HG03095 (cell line): ENCODE results near the gene CDHR1.
A peak's percentile ranks its signal among the peaks of the same experiment; 100 is the strongest.
"Not testable (repeated sequence)": the region's sequence is repeated elsewhere in the genome, so short reads cannot be mapped to it uniquely, and the experiment has no call there.

ENCODE experiments used
- ATAC-seq: cut with Tn5 transposase; IDR thresholded peaks from one replicate; pipeline ENCODE4 v1.9.1; 2021; ENCODE audit warnings: moderate library complexity; ENCODE audit not compliant: unreplicated experiment

CDHR1 gene

DNA sequence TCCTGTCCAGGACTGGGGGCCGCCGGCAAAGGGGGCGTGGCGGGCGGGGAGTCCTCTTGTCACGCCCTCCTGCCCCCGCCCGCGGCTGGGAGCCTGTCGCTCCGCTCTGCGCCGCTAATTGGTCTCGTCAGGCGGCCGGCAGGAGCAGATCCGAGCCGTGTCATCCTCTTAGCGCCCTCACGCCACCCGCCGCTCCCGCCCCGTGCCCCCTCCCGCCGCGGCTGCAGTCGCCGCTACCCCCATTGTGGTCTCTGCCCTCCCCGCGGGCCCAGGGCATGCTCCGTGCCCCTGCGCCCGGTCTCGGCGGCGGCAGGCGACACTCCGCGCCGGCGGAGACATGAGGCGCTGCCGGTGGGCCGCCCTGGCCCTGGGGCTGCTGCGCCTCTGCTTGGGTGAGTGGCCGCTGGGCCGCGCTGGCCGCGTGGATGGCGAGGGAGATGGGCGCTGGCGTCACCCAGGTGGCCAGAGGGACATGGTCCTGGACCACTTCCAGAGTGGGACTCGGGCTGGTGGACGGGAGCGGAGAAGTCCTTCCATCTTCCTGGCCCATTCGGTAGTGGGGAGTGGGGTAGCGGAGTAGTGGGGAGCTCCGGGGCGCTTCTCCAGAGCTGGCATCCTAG is at the start of gene CDHR1:
Gene CDHR1 (plus strand): TSS at position 114 of the 620 bp plus-strand sequence. CDS start 224 bp downstream, at position 338.
- ATAC-seq: peak; percentile 85

DNA sequence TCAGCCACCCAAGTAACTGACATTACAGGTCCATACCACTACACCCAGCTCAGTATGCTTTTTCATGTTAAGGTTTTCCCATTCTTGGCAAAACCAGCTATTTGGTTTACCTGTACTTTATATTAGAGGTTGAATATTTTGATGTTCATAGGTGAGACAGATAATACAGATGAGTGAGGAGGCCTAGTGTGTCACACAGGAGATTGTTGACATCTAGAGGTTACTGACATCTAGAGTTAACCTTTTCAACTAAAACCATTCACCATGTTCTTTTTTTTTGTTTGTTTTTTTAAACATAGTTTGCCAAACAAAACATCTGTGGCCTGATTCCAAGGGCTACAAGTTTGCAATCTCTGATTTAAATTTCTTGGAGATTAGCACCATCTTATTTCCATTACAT is 47.0 kb upstream of the CDHR1 start:
- ATAC-seq: no peak

DNA sequence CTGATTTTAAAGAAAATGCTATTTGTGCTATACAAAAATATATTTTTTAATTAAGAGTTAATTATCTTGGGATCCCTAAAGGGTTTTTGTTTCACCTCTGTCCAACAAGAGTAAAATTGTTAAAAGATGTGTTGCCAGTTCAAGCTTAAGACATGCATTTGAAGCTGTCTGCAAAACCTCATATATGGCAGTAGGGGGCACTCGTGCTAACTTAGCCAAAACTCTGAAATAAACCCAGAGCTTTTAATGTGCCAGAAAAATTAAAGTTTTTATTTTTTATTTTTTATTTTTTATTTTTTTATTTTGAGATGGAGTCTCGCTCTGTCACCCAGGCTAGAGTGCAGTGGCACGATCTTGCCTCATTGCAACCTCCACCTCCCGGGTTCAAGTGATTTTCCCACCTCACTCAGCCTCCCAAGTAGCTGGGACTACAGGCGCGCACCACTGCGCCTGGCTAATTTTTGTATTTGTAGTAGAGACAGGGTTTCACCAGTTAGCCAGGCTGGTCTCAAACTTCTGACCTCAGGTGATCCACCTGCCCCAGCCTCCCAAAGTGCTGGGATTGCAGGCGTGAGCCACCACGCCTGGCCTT is 46.2 kb upstream of the CDHR1 start:
- ATAC-seq: not testable (repeated sequence)

DNA sequence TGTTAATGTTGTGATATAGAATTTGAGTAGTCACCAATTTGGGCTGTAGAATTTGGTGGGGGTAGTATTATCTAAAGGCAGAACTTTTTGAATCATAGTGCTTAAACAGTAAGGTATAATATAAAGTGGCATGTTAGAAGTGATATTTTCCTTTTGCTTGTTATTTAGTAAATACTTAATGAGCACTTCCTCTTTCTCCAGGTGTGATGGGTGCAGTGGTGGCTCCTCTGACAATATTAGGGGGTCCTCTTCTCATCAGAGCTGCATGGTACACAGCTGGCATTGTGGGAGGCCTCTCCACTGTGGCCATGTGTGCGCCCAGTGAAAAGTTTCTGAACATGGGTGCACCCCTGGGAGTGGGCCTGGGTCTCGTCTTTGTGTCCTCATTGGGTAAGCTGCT is 44.5 kb upstream of the CDHR1 start:
- ATAC-seq: no peak

DNA sequence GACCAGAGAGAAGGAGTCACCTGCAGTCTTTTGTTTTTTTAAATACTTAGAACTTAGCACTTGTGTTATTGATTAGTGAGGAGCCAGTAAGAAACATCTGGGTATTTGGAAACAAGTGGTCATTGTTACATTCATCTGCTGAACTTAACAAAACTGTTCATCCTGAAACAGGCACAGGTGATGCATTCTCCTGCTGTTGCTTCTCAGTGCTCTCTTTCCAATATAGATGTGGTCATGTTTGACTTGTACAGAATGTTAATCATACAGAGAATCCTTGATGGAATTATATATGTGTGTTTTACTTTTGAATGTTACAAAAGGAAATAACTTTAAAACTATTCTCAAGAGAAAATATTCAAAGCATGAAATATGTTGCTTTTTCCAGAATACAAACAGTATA is 41.6 kb upstream of the CDHR1 start:
- ATAC-seq: no peak

DNA sequence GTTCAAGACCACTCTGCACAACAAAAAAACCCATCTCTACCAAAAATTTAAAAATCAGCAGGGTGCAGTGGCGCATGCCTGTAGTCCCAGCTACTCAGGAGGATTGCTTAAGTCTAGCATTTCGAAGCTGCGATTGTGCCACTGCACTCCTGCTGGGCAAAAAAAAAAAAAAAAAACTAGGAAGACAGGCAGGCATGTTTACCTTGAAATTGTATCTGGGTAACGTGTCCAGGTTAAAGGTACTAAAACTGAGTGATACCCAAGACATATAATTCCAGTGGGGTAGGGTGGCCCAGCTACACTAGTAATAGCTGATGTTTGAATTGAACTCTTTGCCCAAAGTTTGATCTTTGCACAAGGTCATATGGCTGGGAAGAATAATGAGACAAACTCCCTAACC is 38.8 kb upstream of the CDHR1 start:
- ATAC-seq: no peak

DNA sequence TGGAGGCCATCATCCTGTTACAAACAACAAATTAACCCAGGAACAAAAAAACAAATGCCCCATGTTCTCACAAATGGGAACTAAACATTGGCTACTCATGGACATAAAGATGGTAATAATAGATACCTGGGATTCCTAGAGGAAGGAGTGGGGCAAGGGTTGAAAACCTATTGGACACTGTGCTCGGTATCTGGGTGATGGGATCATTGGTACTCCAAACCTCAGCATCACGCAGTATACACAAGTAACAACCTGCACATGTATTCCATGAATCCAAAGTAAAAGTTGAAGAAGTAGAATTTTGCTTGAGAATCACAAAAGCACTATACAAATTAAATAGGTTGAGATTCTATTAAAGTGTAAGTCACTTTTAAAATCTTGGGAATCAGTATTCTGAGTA is 38.3 kb upstream of the CDHR1 start:
- no peak for ATAC-seq

DNA sequence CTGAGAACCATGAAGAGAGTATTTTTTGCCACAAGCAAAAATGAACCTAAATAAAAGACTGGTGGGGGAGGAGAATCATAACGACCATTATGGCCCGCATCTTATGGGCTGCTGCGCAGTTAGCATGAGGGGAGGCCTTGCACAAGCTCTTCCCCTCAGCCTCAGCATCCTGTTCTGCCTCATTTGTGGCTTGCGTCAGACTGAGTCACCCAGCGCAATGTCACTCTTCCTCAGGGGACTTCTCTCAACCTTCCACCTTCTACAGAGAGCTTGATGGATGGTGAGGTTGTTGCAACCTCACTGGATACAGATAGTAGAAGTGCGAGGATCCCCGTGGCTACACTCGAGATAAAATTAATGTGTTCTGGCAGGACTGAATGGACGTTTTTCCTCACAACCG is 37.6 kb upstream of the CDHR1 start:
- peak; percentile 50 for ATAC-seq

DNA sequence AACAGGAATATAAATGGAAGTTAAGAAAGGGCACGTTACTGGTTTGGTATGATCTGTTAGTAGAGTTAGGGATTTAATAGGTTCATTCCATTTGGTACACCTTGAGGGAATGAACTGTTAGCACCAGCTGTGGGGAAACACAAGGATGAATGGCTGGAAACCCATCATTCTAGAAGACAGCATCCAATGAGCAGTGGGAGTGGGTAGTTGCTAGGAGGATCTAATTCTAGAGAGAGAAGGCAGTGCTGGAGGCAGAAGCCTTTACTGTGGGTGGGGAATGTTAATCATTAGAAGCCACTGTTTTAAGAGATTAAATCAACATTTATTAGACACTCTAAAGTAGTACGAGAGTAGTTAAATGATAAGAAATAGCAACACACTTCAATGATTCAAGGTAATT is 36.3 kb upstream of the CDHR1 start:
- no peak for ATAC-seq

DNA sequence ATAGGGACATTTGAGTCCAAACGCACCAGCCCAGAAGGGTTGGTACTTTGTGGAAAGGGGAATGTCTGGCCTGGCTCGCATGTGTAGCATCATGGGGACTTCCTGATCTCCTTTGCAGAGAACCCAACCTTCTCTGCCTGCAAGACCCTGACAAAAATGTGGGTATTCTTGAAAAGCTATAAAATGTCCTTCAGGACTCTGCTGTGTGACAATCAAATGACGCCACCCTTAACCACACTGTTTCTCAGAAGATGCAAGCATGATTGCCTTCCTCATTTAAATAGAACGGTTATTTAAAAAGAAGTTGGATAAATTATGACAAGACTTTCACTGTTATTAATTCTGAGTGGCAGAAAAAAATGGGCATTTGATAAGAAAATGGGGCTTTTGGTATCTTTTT is 35.8 kb upstream of the CDHR1 start:
- ATAC-seq: no peak

DNA sequence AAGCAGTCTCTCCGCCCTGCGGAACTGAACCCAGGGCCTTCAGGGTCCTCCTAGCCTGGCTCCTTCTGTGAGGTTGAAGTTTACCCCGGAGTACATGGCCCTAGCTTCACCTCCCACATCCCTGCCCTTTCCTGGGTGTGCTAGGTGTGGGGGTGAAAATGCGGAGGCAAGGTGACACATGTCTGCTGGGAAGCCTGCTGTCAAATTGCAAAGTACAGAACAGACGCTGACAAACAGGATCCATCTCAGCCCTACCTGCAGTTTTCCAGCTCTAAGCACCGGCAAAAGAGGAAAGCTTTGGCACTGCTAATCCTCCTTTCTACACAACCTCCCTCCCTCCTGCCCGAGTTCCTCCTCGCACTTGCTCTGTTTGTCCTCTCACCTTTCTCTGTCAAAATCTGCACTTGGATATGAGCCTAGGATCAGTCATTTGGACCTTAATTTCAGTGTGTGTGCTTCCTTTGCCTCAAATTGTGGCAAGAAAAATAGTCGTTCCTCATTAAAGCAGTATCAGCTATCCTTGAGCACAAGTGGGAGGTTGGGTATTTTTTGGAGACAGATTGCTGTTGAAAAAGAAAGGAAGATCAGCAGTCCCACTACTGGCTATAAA is 35.2 kb upstream of the CDHR1 start:
- no peak for ATAC-seq

DNA sequence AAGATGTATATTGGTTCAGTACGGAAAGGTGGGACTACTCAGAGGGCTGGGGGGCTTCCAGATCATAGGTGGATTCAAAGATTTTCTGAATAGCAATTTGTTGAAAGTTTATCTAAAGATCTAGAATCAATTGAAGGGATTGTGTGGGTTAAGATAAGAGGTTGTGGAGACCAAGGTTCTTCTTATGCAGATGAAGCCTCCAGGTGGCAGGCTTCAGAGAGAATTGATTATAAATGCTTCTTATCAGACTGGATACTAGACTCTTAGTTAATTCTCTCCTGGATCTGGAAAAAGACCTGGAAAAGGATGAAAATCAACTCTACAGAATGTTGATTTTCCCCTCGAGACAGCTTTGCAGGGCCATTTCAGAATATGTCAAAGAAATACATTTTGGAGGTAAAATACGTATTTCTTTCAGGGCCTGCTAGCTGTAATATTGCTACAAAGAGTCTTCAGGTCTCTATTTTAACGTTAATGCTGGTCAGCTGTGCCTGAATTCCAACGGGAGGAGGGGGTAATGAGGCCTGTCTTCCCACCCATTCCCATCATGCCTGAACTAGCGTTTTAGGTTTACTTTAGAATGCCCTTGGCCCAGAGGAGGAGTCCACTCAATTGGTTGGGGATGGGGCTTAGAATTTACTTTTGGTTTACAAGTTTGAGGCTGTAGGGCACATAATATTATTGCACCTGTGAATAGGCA is 33.5 kb upstream of the CDHR1 start:
- no peak for ATAC-seq

DNA sequence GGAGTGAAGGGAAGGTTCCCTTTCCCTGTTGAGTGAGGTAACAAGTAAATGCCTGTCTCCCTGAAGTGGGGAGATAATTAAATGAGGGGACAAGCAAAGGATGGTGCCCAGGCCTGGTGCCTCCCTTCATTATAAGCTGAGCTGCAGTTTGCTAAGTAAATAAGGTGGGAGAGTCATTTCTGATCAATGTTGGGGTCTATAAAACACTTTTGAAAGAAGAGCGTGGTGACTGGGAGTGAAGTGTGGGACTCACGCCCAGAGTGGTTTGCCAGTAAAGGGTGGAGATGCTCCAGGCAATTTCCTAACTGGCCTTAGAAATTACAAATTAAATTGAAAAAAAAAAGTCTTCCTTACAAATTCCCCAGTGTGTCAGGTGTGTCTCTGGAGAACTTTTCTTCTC is 30.3 kb upstream of the CDHR1 start:
- ATAC-seq: no peak

DNA sequence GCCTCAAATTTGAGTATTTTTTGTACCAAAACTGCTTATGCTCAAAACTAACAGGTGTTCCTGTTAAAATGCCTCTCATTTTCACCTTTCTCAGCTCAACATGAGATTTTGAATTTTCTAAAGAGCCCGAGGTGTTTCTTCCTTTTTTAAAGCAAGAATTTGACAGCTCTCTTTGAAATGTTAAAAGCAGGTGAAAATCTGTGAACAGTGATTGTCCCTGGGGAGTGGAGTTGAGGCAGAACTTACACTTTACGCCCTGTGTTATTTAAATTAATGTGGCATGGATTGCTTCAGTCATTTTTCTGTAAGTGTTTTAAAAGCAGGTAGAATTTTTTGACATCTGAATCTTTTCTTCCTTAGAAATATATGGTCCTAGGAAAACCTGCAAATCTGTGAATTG is 29.9 kb upstream of the CDHR1 start:
- no peak for ATAC-seq

DNA sequence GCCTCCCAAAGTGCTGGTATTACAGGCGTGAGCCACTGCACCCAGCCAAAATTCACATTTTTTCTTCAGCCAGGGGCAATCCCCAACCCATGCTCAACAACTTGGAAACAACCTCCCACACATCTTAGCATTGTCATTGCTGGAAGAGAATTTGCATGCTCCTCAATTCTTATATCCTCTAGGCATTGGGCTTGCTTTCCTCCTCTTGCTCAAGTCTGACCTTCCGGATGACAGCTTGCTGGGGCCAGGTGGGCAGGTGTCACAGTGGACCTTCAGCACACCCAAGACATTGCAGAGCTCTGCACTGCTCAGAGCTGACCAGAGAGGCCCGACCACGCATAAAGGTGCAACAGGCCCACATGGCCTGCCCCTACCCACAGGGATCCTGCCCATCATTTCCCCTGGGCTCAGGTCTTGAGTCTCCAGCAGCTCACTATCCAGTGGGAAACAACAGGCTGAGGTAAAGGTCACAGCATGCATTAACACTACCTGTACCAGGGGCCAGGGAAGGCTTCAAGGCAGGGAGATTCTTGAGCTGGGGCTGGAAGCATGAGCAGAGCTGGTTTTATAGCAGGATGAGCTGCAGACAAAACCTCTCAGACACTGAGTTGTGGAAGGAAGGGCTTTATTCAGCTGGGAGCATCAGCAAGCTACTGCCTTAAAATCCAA is 27.6 kb upstream of the CDHR1 start:
- ATAC-seq: peak; percentile 60

DNA sequence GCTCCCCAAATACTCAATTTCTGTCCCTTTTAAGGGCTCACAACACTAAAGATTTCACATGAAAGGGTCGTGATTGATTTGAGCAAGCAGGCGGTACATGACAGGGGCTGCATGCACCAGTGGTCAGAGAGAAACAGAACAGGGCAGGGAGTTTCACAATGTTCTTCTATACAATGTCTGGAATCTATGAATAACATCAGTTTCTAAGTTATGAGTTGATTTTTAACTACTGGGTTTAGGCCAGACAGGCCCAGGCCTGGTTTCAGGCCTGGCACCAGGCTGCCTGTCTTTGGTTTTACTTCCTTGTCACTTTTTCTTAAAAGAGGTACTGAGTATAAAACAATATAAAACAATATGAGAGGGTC is 27.1 kb upstream of the CDHR1 start:
- ATAC-seq: not testable (repeated sequence)

DNA sequence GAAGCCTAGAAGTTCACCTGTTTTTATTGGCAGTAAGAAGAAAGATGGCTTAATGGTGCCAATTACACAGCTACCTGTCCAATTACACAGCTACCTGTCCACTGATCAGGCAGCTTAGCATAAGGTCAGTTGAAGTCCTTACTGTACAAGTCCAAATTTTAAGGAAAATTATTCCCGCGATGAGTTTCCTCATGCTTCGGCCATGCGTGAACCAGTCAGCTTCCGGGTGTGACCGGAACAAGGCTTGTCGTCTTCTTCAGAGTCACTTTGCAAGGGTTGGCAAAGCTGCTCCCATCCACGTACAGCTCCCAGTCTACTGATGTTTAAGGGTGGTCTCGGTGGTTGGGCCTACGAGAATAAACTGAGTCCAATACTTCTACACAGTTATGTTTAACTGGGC is 26.0 kb upstream of the CDHR1 start:
- not testable (repeated sequence) for ATAC-seq

DNA sequence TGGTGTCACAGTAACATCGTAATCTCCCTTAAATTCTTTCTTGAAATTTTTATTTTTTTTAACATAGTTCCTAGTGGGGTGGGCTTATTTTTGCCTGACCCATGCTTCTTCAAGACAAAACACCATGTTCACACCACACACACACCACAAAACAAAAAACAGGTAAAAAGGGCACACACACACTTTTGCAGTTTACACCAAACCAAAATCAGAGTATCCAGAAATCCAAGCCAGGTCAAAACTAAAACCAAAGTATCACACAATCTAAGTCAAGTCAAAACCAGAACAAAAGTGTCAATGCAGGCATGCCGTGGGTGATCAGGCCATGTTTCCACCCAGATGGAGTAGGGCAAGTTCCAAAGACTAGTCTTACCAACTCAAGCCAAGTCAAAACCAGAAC is 23.1 kb upstream of the CDHR1 start:
- ATAC-seq: not testable (repeated sequence)

DNA sequence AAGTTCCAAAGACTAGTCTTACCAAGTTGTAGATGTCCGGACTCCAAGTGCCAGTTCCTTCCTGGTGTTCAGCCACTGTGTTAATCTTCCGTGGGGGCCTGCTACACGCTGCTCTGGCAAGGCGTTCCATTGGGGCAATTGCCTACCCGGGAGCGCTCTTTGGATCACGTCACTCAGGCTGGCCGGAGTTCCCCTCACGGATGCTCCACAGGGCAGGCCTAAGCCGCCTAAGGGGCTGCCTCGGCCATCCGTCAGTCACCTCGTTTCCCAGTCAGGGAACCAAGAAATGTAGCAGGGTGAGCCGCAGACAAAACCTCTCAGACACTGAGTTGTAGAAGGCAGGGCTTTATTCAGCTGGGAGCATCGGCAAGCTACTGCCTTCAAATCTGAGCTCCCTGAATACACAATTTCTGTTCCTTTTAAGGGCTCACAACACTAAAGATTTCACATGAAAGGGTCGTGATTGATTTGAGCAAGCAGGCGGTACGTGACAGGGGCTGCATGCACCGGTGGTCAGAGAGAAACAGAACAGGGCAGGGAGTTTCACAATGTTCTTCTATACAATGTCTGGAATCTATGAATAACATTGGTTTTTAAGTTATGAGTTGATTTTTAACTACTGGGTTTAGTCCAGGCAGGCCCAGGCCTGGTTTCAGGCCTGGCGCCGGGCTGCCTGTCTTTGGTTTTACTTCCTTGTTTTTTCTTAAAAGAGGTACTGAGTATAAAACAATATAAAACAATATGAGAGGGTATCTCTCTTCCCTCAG is 22.5 kb upstream of the CDHR1 start:
- ATAC-seq: peak; percentile 26

DNA sequence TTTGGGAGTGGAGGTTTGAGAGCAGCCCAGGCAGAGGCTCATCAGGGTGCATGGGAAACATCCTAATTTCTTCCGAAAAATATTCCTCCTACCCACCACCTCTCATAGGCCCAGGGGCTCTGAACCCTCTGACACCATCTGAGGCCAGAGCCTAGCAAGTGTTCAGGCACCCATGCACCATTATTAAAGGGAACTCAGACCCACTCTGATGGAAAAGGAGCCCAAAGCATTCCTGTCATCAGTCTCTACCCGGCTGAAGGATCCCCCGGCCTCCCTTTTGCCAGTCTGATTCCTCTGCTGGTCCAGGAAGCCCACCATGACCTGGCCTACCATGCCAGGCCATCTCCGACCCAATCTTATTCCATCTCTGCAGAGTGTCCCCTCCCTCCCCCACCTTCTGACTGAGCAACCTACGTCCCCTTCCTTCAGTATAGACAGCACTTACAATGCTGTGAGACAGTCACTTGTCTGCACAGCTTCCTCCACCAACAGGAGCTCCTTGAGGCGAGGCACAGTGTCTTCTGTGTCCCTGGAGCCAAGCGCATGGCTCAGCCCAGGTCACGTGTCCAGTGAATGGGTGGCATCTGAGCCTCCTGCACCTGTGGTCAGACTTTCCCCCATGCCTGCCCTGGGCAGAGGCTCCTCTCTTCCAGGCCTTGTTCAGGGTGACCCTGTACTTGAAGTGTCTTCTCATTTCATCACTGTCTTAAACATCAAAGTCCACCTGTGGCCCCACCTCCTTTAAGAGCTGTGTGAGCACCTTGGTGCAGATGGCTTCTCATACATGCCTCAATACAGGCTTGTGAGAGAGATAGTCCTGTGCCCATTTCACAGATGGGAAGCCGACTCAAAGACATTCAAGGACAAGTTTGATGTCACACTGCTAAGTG is 21.6 kb upstream of the CDHR1 start:
- peak; percentile 61 for ATAC-seq
